Nephron (organoid): ENCODE data around the gene RAPH1.
"Not testable (repeated sequence)": the region's sequence is repeated elsewhere in the genome, so short reads cannot be mapped to it uniquely, and the experiment has no call there.

ENCODE experiments used
- H3K27ac Mint-ChIP-seq, 3 experiments: 2 replicates each; pipeline ENCODE4 v1.8.0; 2020; ENCODE audit warnings: mixed read lengths in 3 of 3, mild to moderate bottlenecking in 2 of 3, moderate library complexity in 1 of 3
- H3K27me3 Mint-ChIP-seq: 2 replicates; pipeline ENCODE4 v1.8.0; 2021; ENCODE audit warnings: low read depth, mild to moderate bottlenecking, moderate library complexity, mixed read lengths
- H3K36me3 Mint-ChIP-seq: 2 replicates; pipeline ENCODE4 v1.8.0; 2020; ENCODE audit warnings: low read depth, mixed read lengths
- H3K4me1 Mint-ChIP-seq: 2 replicates; pipeline ENCODE4 v1.8.0; 2020; ENCODE audit warnings: mixed read lengths
- H3K4me3 Mint-ChIP-seq, 3 experiments: 2 replicates each; pipeline ENCODE4 v1.8.0; 2020; ENCODE audit warnings: mild to moderate bottlenecking in 3 of 3, mixed read lengths in 3 of 3, moderate library complexity in 2 of 3
- H3K9me3 Mint-ChIP-seq: 2 replicates; pipeline ENCODE4 v1.8.0; 2020; ENCODE audit warnings: mixed read lengths
- CTCF ChIP-seq, 3 experiments: fragments of 200-600 bp; sonication (generic); IDR thresholded peaks; one replicate each; pipeline ENCODE4 v1.5.0; 2021; ENCODE audit warnings: antibody characterized with exemption in 3 of 3; ENCODE audit not compliant: unreplicated experiment in 3 of 3

The RAPH1 gene

GRCh38 chr2:203533676-203534591, 1.2 kb downstream of the RAPH1 start:
- peaks cover 46% of the 10 kb centered on the region for H3K4me1 Mint-ChIP-seq
- H3K36me3 Mint-ChIP-seq = peaks cover 5% of the 10 kb centered on the region
- peaks cover 6% of the 10 kb centered on the region for H3K9me3 Mint-ChIP-seq
- H3K27ac Mint-ChIP-seq = peak overlapping the region; percentile 17 to 98 (median 53)
- peak overlapping the region; percentile 89 to 95 (median 90) for H3K4me3 Mint-ChIP-seq
- no peak for TF ChIP-seq CTCF (IDR thresholded peaks at IDR 0.05; ENCODE audit: unreplicated experiment in 3 of 3)
- no peaks in the 10 kb centered on the region for H3K27me3 Mint-ChIP-seq

GRCh38 chr2:203532957-203533658, 2.0 kb downstream of the RAPH1 start:
- no peaks in the 10 kb centered on the region for H3K27me3 Mint-ChIP-seq
- peaks cover 46% of the 10 kb centered on the region for H3K4me1 Mint-ChIP-seq
- peak overlapping the region; percentile 89 to 95 (median 90) for H3K4me3 Mint-ChIP-seq
- H3K9me3 Mint-ChIP-seq = peaks cover 5% of the 10 kb centered on the region
- no peak for TF ChIP-seq CTCF (IDR thresholded peaks at IDR 0.05; ENCODE audit: unreplicated experiment in 3 of 3)
- H3K27ac Mint-ChIP-seq = peak overlapping the region; percentile 17 to 98 (median 53)
- H3K36me3 Mint-ChIP-seq = peaks cover 5% of the 10 kb centered on the region

GRCh38 chr2:203527719-203528118, 7.4 kb downstream of the RAPH1 start:
- no peak overlapping the region for H3K27ac Mint-ChIP-seq

GRCh38 chr2:203513268-203513667, 21.8 kb downstream of the RAPH1 start:
- H3K27ac Mint-ChIP-seq, H3K4me3 Mint-ChIP-seq, H3K4me1 Mint-ChIP-seq, H3K27me3 Mint-ChIP-seq: not testable (repeated sequence)
- Mint-ChIP-seq H3K9me3 (peaks cover 12% of the 10 kb centered on the region), H3K36me3 (peaks cover 25% of the 10 kb centered on the region)

More at GRCh38 chr2:203527719-203528118, 7.4 kb downstream of the RAPH1 start:
- no peak for TF ChIP-seq CTCF (IDR thresholded peaks at IDR 0.05; ENCODE audit: unreplicated experiment in 3 of 3)
- Mint-ChIP-seq H3K9me3 (no peaks in the 10 kb centered on the region), H3K27me3 (no peaks in the 10 kb centered on the region), H3K36me3 (peaks cover 4% of the 10 kb centered on the region), H3K4me3 (no peak overlapping the region), H3K4me1 (peaks cover 22% of the 10 kb centered on the region)

- peaks cover 20% of the 10 kb centered on the region for H3K36me3 Mint-ChIP-seq
- no peak for TF ChIP-seq CTCF (IDR thresholded peaks at IDR 0.05; ENCODE audit: unreplicated experiment in 3 of 3)
- H3K27me3 Mint-ChIP-seq = no peaks in the 10 kb centered on the region
- peaks cover 6% of the 10 kb centered on the region for H3K4me1 Mint-ChIP-seq
- H3K9me3 Mint-ChIP-seq = peaks cover 2% of the 10 kb centered on the region
- no peak overlapping the region for H3K4me3 Mint-ChIP-seq
- H3K27ac Mint-ChIP-seq = no peak overlapping the region
Measured at GRCh38 chr2:203510941-203511305, 24.2 kb downstream of the RAPH1 start.

- no peak for TF ChIP-seq CTCF (IDR thresholded peaks at IDR 0.05; ENCODE audit: unreplicated experiment in 3 of 3)
- Mint-ChIP-seq H3K4me3 (no peak overlapping the region), H3K9me3 (no peaks in the 10 kb centered on the region), H3K27me3 (no peaks in the 10 kb centered on the region), H3K4me1 (peaks cover 6% of the 10 kb centered on the region), H3K36me3 (peaks cover 23% of the 10 kb centered on the region), H3K27ac (no peak overlapping the region)
Measured at GRCh38 chr2:203510256-203510940, 24.7 kb downstream of the RAPH1 start.

GRCh38 chr2:203503460-203503859, 31.6 kb downstream of the RAPH1 start:
- H3K27me3 Mint-ChIP-seq, H3K4me3 Mint-ChIP-seq, H3K4me1 Mint-ChIP-seq, H3K9me3 Mint-ChIP-seq, H3K27ac Mint-ChIP-seq: not testable (repeated sequence)
- H3K36me3 Mint-ChIP-seq = peaks cover 59% of the 10 kb centered on the region
